Bronchial epithelial cell (primary cell): ENCODE measurements around the gene LRRC4. TPM values are rescaled to one million over a fixed set of nuclear protein-coding genes. Genes with fewer than 3 reads are reported as not detected.

ENCODE experiments used
- DNase-seq: peaks from one replicate; pipeline ENCODE4 v3.0.0-alpha.2; 2010; ENCODE audit warnings: low read depth
- FAIRE-seq: peaks from 2 replicates; lab custom pipeline; 2011; peaks lifted over from hg19 to GRCh38; lab: Jason Lieb, UNC
- H3K27me3 ChIP-seq: 2 replicates; pipeline ENCODE4 v1.5.1; 2011; ENCODE audit warnings: low read length; ENCODE audit not compliant: control insufficient read depth, insufficient read depth
- H3K36me3 ChIP-seq: 2 replicates; pipeline ENCODE4 v1.5.1; 2011; ENCODE audit warnings: low read length; ENCODE audit not compliant: control insufficient read depth, insufficient read depth
- H3K4me3 ChIP-seq: 2 replicates; pipeline ENCODE4 v1.5.1; 2011; ENCODE audit warnings: mild to moderate bottlenecking, low read depth, low read length, control low read depth
- CTCF ChIP-seq: IDR thresholded peaks from 2 replicates; pipeline ENCODE4 v1.5.1; 2011; ENCODE audit warnings: mild to moderate bottlenecking, moderate library complexity, low read length, control low read depth, inconsistent platforms; ENCODE audit not compliant: insufficient read depth, severe bottlenecking
- total RNA-seq: library from RNA; depleted of rRNA; stranded (reverse); fragments of >200 nt; gene quantifications from 2 replicates; pipeline ENCODE4 v1.2.1, GENCODE V29; 2014

LRRC4 gene
- total RNA-seq, 1 donor from 2014 or later: under 0.01 TPM

- FAIRE-seq (peak; percentile 18), DNase-seq (no peak)
- no peaks in the 10 kb centered on the region for H3K27me3 ChIP-seq
- TF ChIP-seq CTCF: no peak
- no peak overlapping the region for H3K4me3 ChIP-seq
- peaks cover 1% of the 10 kb centered on the region for H3K36me3 ChIP-seq
Observed at GRCh38 chr7:128066395-128066794, 35.2 kb upstream of the LRRC4 start.

DNA sequence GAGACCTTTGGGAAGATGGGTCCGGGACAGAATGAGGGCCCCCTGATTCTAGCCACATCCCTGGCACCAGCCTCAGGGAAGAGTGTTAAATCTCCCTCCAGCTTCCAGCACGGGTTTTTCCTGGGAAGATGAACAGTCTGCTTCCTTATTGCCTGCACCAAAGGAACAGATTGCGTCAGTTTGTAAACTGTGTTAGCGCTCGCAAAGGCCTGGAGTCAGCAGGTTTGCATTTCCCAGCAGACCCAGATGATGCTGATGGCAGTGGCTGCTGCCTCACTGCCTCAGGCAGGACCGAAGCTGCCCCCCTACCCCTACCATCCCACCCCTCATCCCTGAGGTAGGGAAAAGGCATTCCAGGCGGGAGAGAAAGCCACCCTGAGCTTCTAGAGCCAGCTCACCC is 34.6 kb upstream of the LRRC4 start:
- H3K27me3 ChIP-seq: no peaks in the 10 kb centered on the region
- H3K4me3 ChIP-seq: no peak overlapping the region
- DNase-seq: no peak
- peaks cover 1% of the 10 kb centered on the region for H3K36me3 ChIP-seq
- no peak for TF ChIP-seq CTCF
- FAIRE-seq: no peak

- H3K27me3 ChIP-seq: no peaks in the 10 kb centered on the region
- DNase-seq (no peak), FAIRE-seq (no peak)
- H3K4me3 ChIP-seq: no peak overlapping the region
- H3K36me3 ChIP-seq: peaks cover 1% of the 10 kb centered on the region
- TF ChIP-seq CTCF: no peak
Observed at GRCh38 chr7:128063088-128063487, 31.9 kb upstream of the LRRC4 start.

DNA sequence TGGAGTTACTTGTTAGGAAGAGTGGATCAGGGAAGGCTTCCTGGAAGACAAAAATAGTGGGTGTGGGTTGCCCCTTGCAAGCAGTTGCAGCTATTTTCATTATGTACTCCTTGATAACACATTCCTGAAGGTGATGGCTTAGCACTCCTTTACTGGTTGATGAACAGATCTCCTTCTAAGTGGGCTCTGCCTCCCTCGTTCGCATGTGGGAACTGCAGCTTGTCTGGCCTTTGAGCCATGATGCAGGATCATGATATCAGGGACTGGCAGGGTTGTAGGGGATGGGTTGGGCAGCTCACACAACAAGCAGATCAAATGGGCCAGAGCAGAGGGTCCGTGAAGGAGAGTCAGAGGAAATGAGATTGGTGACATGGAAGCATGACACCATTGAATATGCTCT is 28.8 kb upstream of the LRRC4 start:
- Histone ChIP-seq H3K36me3 (no peaks in the 10 kb centered on the region), H3K4me3 (no peak overlapping the region), H3K27me3 (no peaks in the 10 kb centered on the region)
- DNase-seq (no peak), FAIRE-seq (peak; percentile 47)
- no peak for TF ChIP-seq CTCF

- FAIRE-seq (no peak), DNase-seq (no peak)
- no peak overlapping the region for H3K4me3 ChIP-seq
- no peaks in the 10 kb centered on the region for H3K36me3 ChIP-seq
- no peaks in the 10 kb centered on the region for H3K27me3 ChIP-seq
- no peak for TF ChIP-seq CTCF
Observed at GRCh38 chr7:128059143-128059988, 28.1 kb upstream of the LRRC4 start.
